GM23338 (cell line): ENCODE results near the gene CD79A. TPM values are rescaled to one million over a fixed set of nuclear protein-coding genes. Genes with fewer than 3 reads are reported as not detected.

ENCODE experiments used
- ATAC-seq: fragments of 200-7000 bp; cut with Tn5 transposase; 3 replicates; pipeline ENCODE4 v1.9.1; 2020
- DNase-seq: peaks from one replicate; pipeline ENCODE4 v3.0.0-alpha.2; 2015; ENCODE audit warnings: low spot score
- H2AFZ ChIP-seq: fragments of 200-600 bp; sonication (generic); 2 replicates; pipeline ENCODE4 v1.8.0; 2016; ENCODE audit warnings: antibody characterized with exemption, mild to moderate bottlenecking, moderate library complexity
- H3F3A ChIP-seq: fragments of 200-600 bp; sonication (generic); replicated peaks from 2 replicates; pipeline ENCODE4 v1.8.0; 2017; ENCODE audit warnings: antibody characterized with exemption, mixed run types, low read depth
- H3K27ac ChIP-seq: fragments of 200-600 bp; sonication (generic); 2 replicates; pipeline ENCODE4 v1.6.1; 2016; ENCODE audit warnings: low read depth
- H3K27me3 ChIP-seq: fragments of 200-600 bp; sonication (generic); 2 replicates; pipeline ENCODE4 v1.8.0; 2016; ENCODE audit warnings: mild to moderate bottlenecking, mixed run types, moderate library complexity; ENCODE audit not compliant: insufficient read depth
- H3K36me3 ChIP-seq: fragments of 200-600 bp; sonication (generic); 2 replicates; pipeline ENCODE4 v1.8.0; 2016; ENCODE audit warnings: mild to moderate bottlenecking; ENCODE audit not compliant: insufficient read depth
- H3K4me1 ChIP-seq: fragments of 200-600 bp; sonication (generic); 2 replicates; pipeline ENCODE4 v1.8.0; 2016; ENCODE audit warnings: mild to moderate bottlenecking, moderate library complexity; ENCODE audit not compliant: insufficient read depth
- H3K4me2 ChIP-seq: fragments of 200-600 bp; sonication (generic); 2 replicates; pipeline ENCODE4 v1.7.1; 2017; ENCODE audit warnings: mixed run types
- H3K4me3 ChIP-seq: fragments of 200-600 bp; sonication (generic); 2 replicates; pipeline ENCODE4 v1.6.1; 2016; ENCODE audit warnings: mixed run types
- H3K79me2 ChIP-seq: fragments of 200-600 bp; sonication (generic); replicated peaks from 2 replicates; pipeline ENCODE4 v1.8.0; 2017; ENCODE audit warnings: mild to moderate bottlenecking; ENCODE audit not compliant: insufficient read depth
- H3K9me2 ChIP-seq: fragments of 200-600 bp; sonication (generic); 2 replicates; pipeline ENCODE4 v1.8.0; 2017; ENCODE audit not compliant: insufficient read depth
- H4K20me1 ChIP-seq: fragments of 200-600 bp; sonication (generic); replicated peaks from 2 replicates; pipeline ENCODE4 v1.8.0; 2017; ENCODE audit warnings: mild to moderate bottlenecking; ENCODE audit not compliant: insufficient read depth
- H3K27ac Mint-ChIP-seq: 2 replicates; pipeline ENCODE4 v1.8.0; 2020; ENCODE audit warnings: inconsistent platforms, mild to moderate bottlenecking, moderate library complexity, mixed read lengths
- H3K27me3 Mint-ChIP-seq: 3 replicates; pipeline ENCODE4 v1.8.0; 2022; ENCODE audit warnings: low read depth, mild to moderate bottlenecking, moderate library complexity, mixed read lengths, inconsistent platforms; ENCODE audit not compliant: insufficient read depth, poor library complexity
- H3K36me3 Mint-ChIP-seq: 3 replicates; pipeline ENCODE4 v1.8.0; 2021; ENCODE audit warnings: low read depth, mild to moderate bottlenecking, inconsistent platforms, moderate library complexity, mixed read lengths
- H3K4me1 Mint-ChIP-seq: 3 replicates; pipeline ENCODE4 v1.8.0; 2020; ENCODE audit warnings: mild to moderate bottlenecking, inconsistent platforms, mixed read lengths
- H3K4me3 Mint-ChIP-seq: 3 replicates; pipeline ENCODE4 v1.8.0; 2021; ENCODE audit warnings: moderate library complexity, mild to moderate bottlenecking, inconsistent platforms, mixed read lengths
- H3K9me3 Mint-ChIP-seq: 3 replicates; pipeline ENCODE4 v1.8.0; 2020; ENCODE audit warnings: moderate library complexity, mild to moderate bottlenecking, inconsistent platforms, mixed read lengths
- CREB1 ChIP-seq: fragments of 250-450 bp; sonication (Bioruptor Pico); IDR thresholded peaks from 2 replicates; pipeline ENCODE4 v1.5.0; 2020; ENCODE audit warnings: low read depth, mild to moderate bottlenecking, moderate library complexity
- CTCF ChIP-seq, 2 experiments: fragments of 200-600 bp in 1 of 2; sonication (generic) in 1 of 2; conservative IDR thresholded peaks; 2 replicates each; pipeline versions ENCODE4 v1.5.1 to v1.6.1; 2016 to 2017; ENCODE audit warnings: antibody characterized with exemption in 2 of 2, low read depth in 2 of 2, mild to moderate bottlenecking in 2 of 2, moderate library complexity in 1 of 2
- NANOG ChIP-seq: IDR thresholded peaks from 2 replicates; pipeline ENCODE4 v1.6.1; 2016; ENCODE audit warnings: antibody characterized with exemption, borderline replicate concordance
- POLR2AphosphoS5 ChIP-seq: IDR thresholded peaks from 2 replicates; pipeline ENCODE4 v1.6.1; 2016; ENCODE audit warnings: antibody characterized with exemption, low read depth
- REST ChIP-seq: IDR thresholded peaks from one replicate; pipeline ENCODE4 v1.6.1; 2018; ENCODE audit warnings: antibody characterized with exemption; ENCODE audit not compliant: unreplicated experiment
- STAT1 ChIP-seq: IDR thresholded peaks from one replicate; pipeline ENCODE4 v1.6.1; 2016; ENCODE audit warnings: antibody characterized with exemption; ENCODE audit not compliant: unreplicated experiment
- ZNF114 ChIP-seq: fragments of 250-450 bp; sonication (Bioruptor Pico); IDR thresholded peaks from 2 replicates; pipeline ENCODE4 v1.5.0; 2020; ENCODE audit warnings: mild to moderate bottlenecking, moderate library complexity
- ZNF462 ChIP-seq: fragments of 250-450 bp; sonication (Bioruptor Pico); IDR thresholded peaks from 2 replicates; pipeline ENCODE4 v1.5.0; 2020; ENCODE audit warnings: mild to moderate bottlenecking, moderate library complexity
- polyA plus RNA-seq: library from polyadenylated mRNA; unstranded; fragments of >200 nt; fragmentation: Nextera tagmentation; extraction: Ambion mirVana; gene quantifications from 2 replicates; pipeline ENCODE4 v1.2.1, GENCODE V29; 2016
- total RNA-seq: library from RNA; depleted of rRNA; stranded (reverse); fragments of >200 nt; shearing (Covaris generic); gene quantifications from 2 replicates; pipeline ENCODE4 v1.2.3, GENCODE V29; 2014

The CD79A gene
- total and polyA plus RNA-seq, 2 experiments from 2014 or later = 0.27 TPM; not detected in 1

- TF ChIP-seq ZNF462 (no peak), REST (no peak), POLR2AphosphoS5 (no peak), CREB1 (no peak), STAT1 (no peak), NANOG (no peak), ZNF114 (CRISPR knock-in tag) (no peak), CTCF (conservative IDR thresholded peaks at IDR 0.05; ENCODE audit: low read depth in 2 of 2) (no peak)
- no peaks in the 10 kb centered on the region for H3K27me3 ChIP-seq
- H2AFZ ChIP-seq = no peak overlapping the region
- no peaks in the 10 kb centered on the region for H3K4me1 Mint-ChIP-seq
- no peak overlapping the region for H3K27ac ChIP-seq
- no peak overlapping the region for H3K27ac Mint-ChIP-seq
- H3K4me3 ChIP-seq = no peak overlapping the region
- H3K9me2 ChIP-seq = 0 out of 2 replicates have a peak, but pooled peaks cover 2% of the 10 kb centered on the region
- H3K79me2 ChIP-seq = no peaks in the 10 kb centered on the region
- H3K36me3 Mint-ChIP-seq = no peaks in the 10 kb centered on the region
- ATAC-seq (no peak), DNase-seq (no peak)
- no peaks in the 10 kb centered on the region for H3F3A ChIP-seq
- no peaks in the 10 kb centered on the region for H3K36me3 ChIP-seq
- no peak overlapping the region for H3K4me3 Mint-ChIP-seq
- no peak overlapping the region for H3K4me2 ChIP-seq
- H4K20me1 ChIP-seq = no peaks in the 10 kb centered on the region
- H3K4me1 ChIP-seq = no peaks in the 10 kb centered on the region
- peaks cover 9% of the 10 kb centered on the region for H3K27me3 Mint-ChIP-seq
- no peaks in the 10 kb centered on the region for H3K9me3 Mint-ChIP-seq
These were observed 38.9 kb upstream of the CD79A start for GRCh38 chr19:41837981-41838708.
